BE2C (cell line): ENCODE measurements around the gene TRAF3IP1.
"Not testable (repeated sequence)": the region's sequence is repeated elsewhere in the genome, so short reads cannot be mapped to it uniquely, and the experiment has no call there.

ENCODE experiments used
- DNase-seq: peaks from one replicate; pipeline ENCODE4 v3.0.0-alpha.2; 2020
- H3K27me3 ChIP-seq: fragments of 250-450 bp; sonication (Bioruptor Pico); 2 replicates; pipeline ENCODE4 v1.5.1; 2020; ENCODE audit warnings: mild to moderate bottlenecking
- H3K36me3 ChIP-seq: fragments of 250-450 bp; sonication (Bioruptor Pico); 2 replicates; pipeline ENCODE4 v1.5.1; 2020; ENCODE audit warnings: mild to moderate bottlenecking
- H3K4me1 ChIP-seq: fragments of 250-450 bp; sonication (Bioruptor Pico); 2 replicates; pipeline ENCODE4 v1.5.1; 2020
- H3K4me3 ChIP-seq: 2 replicates; pipeline ENCODE4 v1.5.1; 2011; ENCODE audit warnings: low read depth, low read length
- H3K9me3 ChIP-seq: fragments of 250-450 bp; sonication (Bioruptor Pico); 2 replicates; pipeline ENCODE4 v1.5.1; 2020
- CTCF ChIP-seq: IDR thresholded peaks from 2 replicates; pipeline ENCODE4 v1.5.1; 2012; ENCODE audit warnings: mild to moderate bottlenecking, low read depth, low read length

Gene TRAF3IP1

GRCh38 chr2:238369591-238370040 is 49.3 kb downstream of the TRAF3IP1 start:
- Histone ChIP-seq H3K27me3 (no peaks in the 10 kb centered on the region), H3K9me3 (0 out of 2 replicates have a peak, but pooled peaks cover 3% of the 10 kb centered on the region), H3K4me1 (no peaks in the 10 kb centered on the region), H3K36me3 (no peaks in the 10 kb centered on the region), H3K4me3 (no peak overlapping the region)
- DNase-seq: no peak
- TF ChIP-seq CTCF: no peak

GRCh38 chr2:238370094-238370822 is 49.9 kb downstream of the TRAF3IP1 start:
- no peak for DNase-seq
- TF ChIP-seq CTCF: no peak
- H3K4me3 ChIP-seq: no peak overlapping the region
- H3K27me3 ChIP-seq: no peaks in the 10 kb centered on the region
- H3K4me1 ChIP-seq: no peaks in the 10 kb centered on the region
- no peaks in the 10 kb centered on the region for H3K36me3 ChIP-seq
- 0 out of 2 replicates have a peak, but pooled peaks cover 3% of the 10 kb centered on the region for H3K9me3 ChIP-seq

- TF ChIP-seq CTCF: peak; percentile 92
- H3K4me3 ChIP-seq: no peak overlapping the region
- no peaks in the 10 kb centered on the region for H3K27me3 ChIP-seq
- 0 out of 2 replicates have a peak, but pooled peaks cover 3% of the 10 kb centered on the region for H3K9me3 ChIP-seq
- peak; percentile 69 for DNase-seq
- no peaks in the 10 kb centered on the region for H3K36me3 ChIP-seq
- no peaks in the 10 kb centered on the region for H3K4me1 ChIP-seq
These were observed 50.6 kb downstream of the TRAF3IP1 start for GRCh38 chr2:238370823-238371372.

- H3K4me1 ChIP-seq, DNase-seq, H3K9me3 ChIP-seq, H3K27me3 ChIP-seq, H3K36me3 ChIP-seq, H3K4me3 ChIP-seq: not testable (repeated sequence)
These were observed 52.0 kb downstream of the TRAF3IP1 start for GRCh38 chr2:238372277-238372676.

- Histone ChIP-seq H3K27me3 (no peaks in the 10 kb centered on the region), H3K4me1 (no peaks in the 10 kb centered on the region), H3K4me3 (no peak overlapping the region), H3K9me3 (0 out of 2 replicates have a peak, but pooled peaks cover 3% of the 10 kb centered on the region), H3K36me3 (no peaks in the 10 kb centered on the region)
- no peak for DNase-seq
- TF ChIP-seq CTCF: no peak
These were observed 56.6 kb downstream of the TRAF3IP1 start for GRCh38 chr2:238376884-238377391.

GRCh38 chr2:238378230-238379095 is 58.1 kb downstream of the TRAF3IP1 start:
- no peaks in the 10 kb centered on the region for H3K9me3 ChIP-seq
- TF ChIP-seq CTCF: no peak
- DNase-seq: no peak
- H3K36me3 ChIP-seq: no peaks in the 10 kb centered on the region
- H3K27me3 ChIP-seq: no peaks in the 10 kb centered on the region
- H3K4me1 ChIP-seq: no peaks in the 10 kb centered on the region
- H3K4me3 ChIP-seq: no peak overlapping the region
